SK-N-SH (cell line): ENCODE data around the gene PEDS1. TPM values are rescaled to one million over a fixed set of nuclear protein-coding genes. Genes with fewer than 3 reads are reported as not detected.

Experiments used
- CTCF ChIA-PET: fragments of 300-600, 350-600 bp; formaldehyde crosslinking; extraction: SDS; loops from one replicate; lab custom pipeline; 2021; lab: Yijun Ruan, JAX
- POLR2A ChIA-PET: fragments of 350-600 bp; sonication (Branson Sonifier 250); formaldehyde crosslinking; extraction: SDS; loops from one replicate; lab custom pipeline; 2020; ENCODE audit warnings: antibody characterized with exemption, inconsistent platforms; lab: Yijun Ruan, JAX
- DNase-seq: peaks from one replicate; pipeline ENCODE4 v3.0.0; 2012
- H2AFZ ChIP-seq: fragments of 200-600 bp; sonication (generic); 2 replicates; pipeline ENCODE4 v1.8.1; 2016; ENCODE audit warnings: antibody characterized with exemption, mild to moderate bottlenecking, low read depth
- H3F3A ChIP-seq: fragments of 200-600 bp; sonication (generic); replicated peaks from 2 replicates; pipeline ENCODE3; 2016; ENCODE audit warnings: antibody characterized with exemption, mild to moderate bottlenecking; ENCODE audit not compliant: insufficient read depth
- H3K27ac ChIP-seq, 2 experiments: fragments of 200-500 bp in 1 of 2; fragments of 200-600 bp in 1 of 2; sonication (Bioruptor generic) in 1 of 2; sonication (generic), shearing (Covaris generic) in 1 of 2; 2 replicates each; pipeline versions ENCODE4 v1.5.1 to v1.6.1; 2014 to 2016; ENCODE audit warnings: low read depth in 2 of 2, inconsistent platforms in 1 of 2, low read length in 1 of 2, mild to moderate bottlenecking in 1 of 2, mixed read lengths in 1 of 2
- H3K27me3 ChIP-seq: fragments of 200-600 bp; sonication (generic), shearing (Covaris generic); 2 replicates; pipeline ENCODE4 v1.6.1; 2016; ENCODE audit warnings: mixed run types; ENCODE audit not compliant: insufficient read depth
- H3K36me3 ChIP-seq, 2 experiments: fragments of 200-500 bp in 1 of 2; fragments of 200-600 bp in 1 of 2; sonication (Bioruptor generic) in 1 of 2; sonication (generic) in 1 of 2; replicated peaks in 1 of 2; 2 replicates each; pipeline versions ENCODE3 to v1.5.1; 2014 to 2016; ENCODE audit warnings: low read length in 1 of 2, mild to moderate bottlenecking in 1 of 2; ENCODE audit not compliant: insufficient read depth in 2 of 2, control insufficient read depth in 1 of 2
- H3K4me1 ChIP-seq, 2 experiments: fragments of 200-500 bp in 1 of 2; fragments of 200-600 bp in 1 of 2; sonication (Bioruptor generic) in 1 of 2; sonication (generic), shearing (Covaris generic) in 1 of 2; 2 replicates each; pipeline versions ENCODE4 v1.5.1 to v1.6.1; 2014 to 2016; ENCODE audit warnings: low read depth in 1 of 2, low read length in 1 of 2, mixed run types in 1 of 2; ENCODE audit not compliant: insufficient read depth in 2 of 2, control insufficient read depth in 1 of 2
- H3K4me2 ChIP-seq: fragments of 200-600 bp; sonication (generic), shearing (Covaris generic); 2 replicates; pipeline ENCODE4 v1.6.1; 2017; ENCODE audit warnings: mixed run types
- H3K4me3 ChIP-seq, 2 experiments: fragments of 200-500 bp in 1 of 2; fragments of 200-600 bp in 1 of 2; sonication (Bioruptor generic) in 1 of 2; sonication (generic), shearing (Covaris generic) in 1 of 2; 2 replicates each; pipeline versions ENCODE4 v1.5.1 to v1.8.1; 2014 to 2016; ENCODE audit warnings: low read depth in 2 of 2, inconsistent platforms in 1 of 2, low read length in 1 of 2, mild to moderate bottlenecking in 1 of 2, mixed read lengths in 1 of 2, moderate library complexity in 1 of 2
- H3K79me2 ChIP-seq: fragments of 200-600 bp; sonication (generic); 2 replicates; pipeline ENCODE4 v1.8.1; 2017; ENCODE audit warnings: mild to moderate bottlenecking; ENCODE audit not compliant: insufficient read depth
- H3K9ac ChIP-seq: fragments of 200-600 bp; sonication (generic); 2 replicates; pipeline ENCODE4 v1.6.1; 2017; ENCODE audit warnings: mixed run types
- H3K9me2 ChIP-seq: fragments of 200-600 bp; sonication (generic); 2 replicates; pipeline ENCODE4 v1.6.1; 2017; ENCODE audit warnings: mixed run types
- H3K9me3 ChIP-seq: fragments of 200-600 bp; sonication (generic); 2 replicates; pipeline ENCODE4 v1.6.1; 2017; ENCODE audit warnings: mixed run types, mild to moderate bottlenecking, moderate library complexity
- H4K20me1 ChIP-seq: fragments of 200-600 bp; sonication (generic); 2 replicates; pipeline ENCODE4 v1.6.1; 2017; ENCODE audit warnings: mild to moderate bottlenecking, mixed run types; ENCODE audit not compliant: insufficient read depth
- CTCF ChIP-seq: fragments of 200-600 bp; sonication (generic); IDR thresholded peaks from 2 replicates; pipeline ENCODE4 v1.6.1; 2017; ENCODE audit warnings: antibody characterized with exemption, mild to moderate bottlenecking, moderate library complexity
- EZH2phosphoT487 ChIP-seq: fragments of 200-600 bp; sonication (generic); IDR thresholded peaks from 2 replicates; pipeline ENCODE4 v1.6.1; 2017; ENCODE audit warnings: low read depth, mixed run types, mild to moderate bottlenecking, antibody characterized with exemption, moderate library complexity, borderline replicate concordance
- FOXM1 ChIP-seq: IDR thresholded peaks from 2 replicates; pipeline ENCODE4 v1.4.0; 2012; ENCODE audit warnings: low read depth, mild to moderate bottlenecking
- GATA2 ChIP-seq: sonication (generic); formaldehyde crosslinking; IDR thresholded peaks from 2 replicates; pipeline ENCODE4 v1.5.0; 2020; ENCODE audit warnings: mild to moderate bottlenecking, missing genetic modification reagents
- JUND ChIP-seq: IDR thresholded peaks from 2 replicates; pipeline ENCODE4 v1.4.0; 2012
- RXRA ChIP-seq: IDR thresholded peaks from 2 replicates; pipeline ENCODE4 v1.4.0; 2012; ENCODE audit warnings: low read depth, mild to moderate bottlenecking, borderline replicate concordance
- SMC3 ChIP-seq: IDR thresholded peaks from 2 replicates; pipeline ENCODE4 v1.6.1; 2012; ENCODE audit warnings: low read depth, low read length, improper control_type of control experiment
- TEAD4 ChIP-seq: IDR thresholded peaks from 2 replicates; pipeline ENCODE4 v1.4.0; 2012; ENCODE audit warnings: mild to moderate bottlenecking, borderline replicate concordance; ENCODE audit not compliant: insufficient read depth
- YY1 ChIP-seq: IDR thresholded peaks from 2 replicates; pipeline ENCODE4 v1.4.0; 2012; ENCODE audit warnings: low read depth, mild to moderate bottlenecking
- WGBS: methylation state at CpG from one replicate; pipeline ENCODE4 v1.1.6; 2017; ENCODE audit warnings: low lambda C conversion rate; 5-methylcytosine and 5-hydroxymethylcytosine counted together
- polyA plus RNA-seq, 3 experiments: library from polyadenylated mRNA; depleted of rRNA; stranded (reverse); fragments of >200 nt; gene quantifications; 2 replicates each; pipeline ENCODE4 v1.2.3, GENCODE V29; 2012

The PEDS1 gene
- polyA plus RNA-seq, 1 of the 3 experiments (the other 2 are of a cell fraction): 18.3 TPM

- peaks cover 7% of the 10 kb centered on the region for H3F3A ChIP-seq
- DNase-seq: no peak
- H3K4me1 ChIP-seq: peaks cover 11 to 16% of the 10 kb centered on the region in 2 experiments; a peak in 2 of 4 replicates
- no peak overlapping the region for H3K27ac ChIP-seq
- no peak overlapping the region for H2AFZ ChIP-seq
- WGBS: 92% methylated on average over 15 of the region's 17 CpGs
- H3K4me3 ChIP-seq: no peak overlapping the region
- peaks cover 7 to 9% of the 10 kb centered on the region in 2 experiments for H3K36me3 ChIP-seq
- peaks cover 82% of the 10 kb centered on the region for H3K79me2 ChIP-seq
- ChIA-PET CTCF (interaction anchor here (0.8 to 14.6 kb wide), 5 partner anchors 13 to 75 kb away, joined by 3 to 113 read pairs (median 5); no protein-coding TSS in a partner anchor), POLR2A (no interaction called here)
- H4K20me1 ChIP-seq: no peaks in the 10 kb centered on the region
- H3K9ac ChIP-seq: no peak overlapping the region
- H3K27me3 ChIP-seq: no peaks in the 10 kb centered on the region
- H3K9me3 ChIP-seq: no peaks in the 10 kb centered on the region
- no peaks in the 10 kb centered on the region for H3K9me2 ChIP-seq
- H3K4me2 ChIP-seq: no peak overlapping the region
- TF ChIP-seq CTCF (no peak), YY1 (no peak; the same call in 1 of the 2 replicates), TEAD4 (no peak)
Measured at GRCh38 chr20:50146732-50147662, 6.5 kb downstream of the PEDS1 start.

- Histone ChIP-seq H2AFZ (no peak overlapping the region), H3K9ac (no peak overlapping the region), H3K9me3 (no peaks in the 10 kb centered on the region), H3K4me1 (peaks cover 11 to 20% of the 10 kb centered on the region in 2 experiments; a peak in 2 of 4 replicates), H3K4me2 (no peak overlapping the region), H3K27me3 (no peaks in the 10 kb centered on the region), H3K27ac (no peak overlapping the region), H3F3A (peaks cover 7% of the 10 kb centered on the region), H3K79me2 (peaks cover 81% of the 10 kb centered on the region), H3K9me2 (no peaks in the 10 kb centered on the region), H3K4me3 (no peak overlapping the region), H4K20me1 (no peaks in the 10 kb centered on the region), H3K36me3 (peaks cover 10 to 13% of the 10 kb centered on the region in 2 experiments)
- no peak for DNase-seq
- ChIA-PET CTCF (interaction anchor here (1.3 kb wide), 1 partner anchor 12 kb away, joined by 3 read pairs; no protein-coding TSS in a partner anchor), POLR2A (no interaction called here)
- WGBS: 88% methylated on average over 6 of the region's 6 CpGs
- TF ChIP-seq EZH2phosphoT487 (no peak), CTCF (no peak), JUND (no peak), GATA2 (CRISPR knock-in tag) (no peak), TEAD4 (no peak), FOXM1 (no peak), SMC3 (no peak), RXRA (no peak)
Measured at GRCh38 chr20:50146214-50146613, 7.3 kb downstream of the PEDS1 start.
